Stomach (tissue), 9 donors: ENCODE measurements around the gene PRPF6. TPM values are rescaled to one million over a fixed set of nuclear protein-coding genes. Genes with fewer than 3 reads are reported as not detected.

ENCODE experiments used
- DNase-seq, 2 donors: peaks; one replicate each; pipeline versions ENCODE4 v3.0.0 to v3.0.0-alpha.2; 2013 to 2019
- H3K27ac ChIP-seq, 5 donors: fragments of 200-600 bp in 4 of 5; sonication (generic) in 4 of 5; one replicate each; pipeline ENCODE4 v1.5.1; 2013 to 2019; ENCODE audit warnings: mild to moderate bottlenecking in 1 of 5, moderate library complexity in 1 of 5
- H3K27me3 ChIP-seq, 3 donors: fragments of 200-600 bp; sonication (generic); one replicate each; pipeline ENCODE4 v1.5.1; 2017 to 2019; ENCODE audit warnings: mixed run types in 1 of 3
- H3K36me3 ChIP-seq, 4 donors: fragments of 200-600 bp; sonication (generic); 1 replicate in 3 of 4; 2 replicates in 1 of 4; pipeline ENCODE4 v1.5.1; 2016 to 2019
- H3K4me1 ChIP-seq, 4 donors: fragments of 200-600 bp; sonication (generic); one replicate each; pipeline ENCODE4 v1.5.1; 2016 to 2019
- H3K4me3 ChIP-seq, 4 donors: fragments of 200-600 bp; sonication (generic) in 3 of 4; one replicate each; pipeline ENCODE4 v1.5.1; 2016 to 2019; ENCODE audit warnings: mild to moderate bottlenecking in 1 of 4
- H3K9me3 ChIP-seq, 4 donors: fragments of 200-600 bp; sonication (generic); one replicate each; pipeline ENCODE4 v1.5.1; 2016 to 2019
- EP300 ChIP-seq: sonication (generic); formaldehyde crosslinking; IDR thresholded peaks from one replicate; pipeline ENCODE4 v1.6.1; 2017; ENCODE audit warnings: antibody characterized with exemption
- POLR2A ChIP-seq, 4 donors: fragments of 450-650 bp; IDR thresholded peaks; one replicate each; pipeline ENCODE4 v1.6.1; 2016; ENCODE audit warnings: antibody characterized with exemption in 4 of 4, control low read depth in 2 of 4, mild to moderate bottlenecking in 1 of 4, moderate library complexity in 1 of 4
- POLR2AphosphoS5 ChIP-seq, 3 donors: sonication (generic); formaldehyde crosslinking; IDR thresholded peaks; one replicate each; pipeline ENCODE4 v1.6.1; 2016; ENCODE audit warnings: antibody characterized with exemption in 3 of 3
- WGBS, 5 donors: extraction: QIAGEN DNeasy Blood & Tissue Kit in 3 of 5; methylation state at CpG; one replicate each; pipeline versions ENCODE4 v1.1.5 to v1.1.7; 2013 to 2018; 5-methylcytosine and 5-hydroxymethylcytosine counted together
- intact Hi-C: fragments of 100-400 bp; cut with DNase I; formaldehyde crosslinking; loops from one replicate; pipeline ENCODE4 v1.15.1; 2023; ENCODE audit warnings: low total_unique reads
- polyA plus RNA-seq, 3 donors: library from polyadenylated mRNA; stranded (reverse); fragments of 200-250 nt; gene quantifications; one replicate each; pipeline ENCODE4 v1.2.3, GENCODE V29; 2013
- total RNA-seq, 5 donors: library from RNA; depleted of rRNA; stranded (reverse); fragments of >200 nt; gene quantifications; one replicate each; pipeline versions ENCODE4 v1.1.0 to v1.2.3, GENCODE V29; 2014 to 2016
- TF ChIP-seq, protein P1 (sequence below), 7 experiments: fragments of 450-650 bp in 4 of 7; fragments of 200-600 bp in 3 of 7; sonication (generic) in 3 of 7; IDR thresholded peaks; one replicate each; pipeline ENCODE4 v1.5.1; 2016 to 2019; ENCODE audit warnings: antibody characterized with exemption in 7 of 7, control low read depth in 2 of 7, mild to moderate bottlenecking in 1 of 7
- donor health status: healthy with polysubstance abuse.
- donor health status: Bipolar disorder and iron deficiency.
- donor health status: healthy.

PRPF6 gene
- total and polyA plus RNA-seq, 8 donors = 27.0 to 67.4 (median 39.6) TPM

GRCh38 chr20:64042054-64042781, 61.3 kb downstream of the PRPF6 start:
- Histone ChIP-seq H3K9me3 (no peaks in the 10 kb centered on the region), H3K4me1 (peaks cover 32 to 52% (median 45%) of the 10 kb centered on the region in 4 donors), H3K27me3 (peaks cover 13 to 99% (median 75%) of the 10 kb centered on the region in 3 donors), H3K36me3 (no peaks in the 10 kb centered on the region), H3K4me3 (peak overlapping the region; percentile 37 to 50 (median 40)), H3K27ac (peak overlapping the region in 4 of 5 donors; percentile 45 to 77 (median 58))
- TF ChIP-seq POLR2AphosphoS5 (IDR thresholded peaks at IDR 0.05) (no peak), POLR2A (IDR thresholded peaks at IDR 0.05) (no peak), EP300 (no peak)
- TF ChIP-seq, protein P1, sequence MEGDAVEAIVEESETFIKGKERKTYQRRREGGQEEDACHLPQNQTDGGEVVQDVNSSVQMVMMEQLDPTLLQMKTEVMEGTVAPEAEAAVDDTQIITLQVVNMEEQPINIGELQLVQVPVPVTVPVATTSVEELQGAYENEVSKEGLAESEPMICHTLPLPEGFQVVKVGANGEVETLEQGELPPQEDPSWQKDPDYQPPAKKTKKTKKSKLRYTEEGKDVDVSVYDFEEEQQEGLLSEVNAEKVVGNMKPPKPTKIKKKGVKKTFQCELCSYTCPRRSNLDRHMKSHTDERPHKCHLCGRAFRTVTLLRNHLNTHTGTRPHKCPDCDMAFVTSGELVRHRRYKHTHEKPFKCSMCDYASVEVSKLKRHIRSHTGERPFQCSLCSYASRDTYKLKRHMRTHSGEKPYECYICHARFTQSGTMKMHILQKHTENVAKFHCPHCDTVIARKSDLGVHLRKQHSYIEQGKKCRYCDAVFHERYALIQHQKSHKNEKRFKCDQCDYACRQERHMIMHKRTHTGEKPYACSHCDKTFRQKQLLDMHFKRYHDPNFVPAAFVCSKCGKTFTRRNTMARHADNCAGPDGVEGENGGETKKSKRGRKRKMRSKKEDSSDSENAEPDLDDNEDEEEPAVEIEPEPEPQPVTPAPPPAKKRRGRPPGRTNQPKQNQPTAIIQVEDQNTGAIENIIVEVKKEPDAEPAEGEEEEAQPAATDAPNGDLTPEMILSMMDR (IDR thresholded peaks at IDR 0.05) = no peak
- intact Hi-C loops = no loop called here
- peak in 1 of 2 donors; percentile 57 for DNase-seq
- 1 to 5% (median 3%) methylated on average over 8 to 55 of the region's 55 CpGs for WGBS, 5 donors

DNA sequence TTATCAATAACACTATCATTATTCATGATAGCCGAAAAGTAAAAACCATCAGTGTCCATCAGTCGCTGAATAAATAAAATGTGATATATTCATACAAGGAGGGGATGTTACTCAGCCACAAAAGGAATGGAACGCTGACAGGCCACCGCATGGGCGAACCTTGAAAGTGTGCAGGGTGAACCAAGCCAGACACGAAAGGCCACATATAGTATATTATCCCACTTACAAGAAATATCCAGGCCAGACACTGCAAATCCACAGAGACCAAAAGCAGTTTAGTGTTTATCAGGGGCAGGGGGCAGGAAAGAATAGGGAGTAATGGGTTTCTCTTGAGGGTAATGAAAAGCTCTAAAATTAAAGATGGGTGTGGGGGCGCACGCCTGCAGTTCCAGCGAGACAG, 62.8 kb downstream of the PRPF6 start:
- DNase-seq = no peak
- intact Hi-C loops = no loop called here
- TF ChIP-seq POLR2AphosphoS5 (IDR thresholded peaks at IDR 0.05) (no peak), POLR2A (IDR thresholded peaks at IDR 0.05) (no peak), EP300 (no peak)
- TF ChIP-seq, protein P1 (IDR thresholded peaks at IDR 0.05) = no peak
- H3K36me3 ChIP-seq = no peaks in the 10 kb centered on the region
- peaks cover 26 to 44% (median 41%) of the 10 kb centered on the region in 4 donors for H3K4me1 ChIP-seq
- no peak overlapping the region for H3K27ac ChIP-seq
- 79 to 84% (median 81%) methylated on average over 9 of the region's 9 CpGs for WGBS, 5 donors
- H3K9me3 ChIP-seq = no peaks in the 10 kb centered on the region
- H3K4me3 ChIP-seq = no peak overlapping the region
- H3K27me3 ChIP-seq = peaks cover 20 to 99% (median 75%) of the 10 kb centered on the region in 3 donors

DNA sequence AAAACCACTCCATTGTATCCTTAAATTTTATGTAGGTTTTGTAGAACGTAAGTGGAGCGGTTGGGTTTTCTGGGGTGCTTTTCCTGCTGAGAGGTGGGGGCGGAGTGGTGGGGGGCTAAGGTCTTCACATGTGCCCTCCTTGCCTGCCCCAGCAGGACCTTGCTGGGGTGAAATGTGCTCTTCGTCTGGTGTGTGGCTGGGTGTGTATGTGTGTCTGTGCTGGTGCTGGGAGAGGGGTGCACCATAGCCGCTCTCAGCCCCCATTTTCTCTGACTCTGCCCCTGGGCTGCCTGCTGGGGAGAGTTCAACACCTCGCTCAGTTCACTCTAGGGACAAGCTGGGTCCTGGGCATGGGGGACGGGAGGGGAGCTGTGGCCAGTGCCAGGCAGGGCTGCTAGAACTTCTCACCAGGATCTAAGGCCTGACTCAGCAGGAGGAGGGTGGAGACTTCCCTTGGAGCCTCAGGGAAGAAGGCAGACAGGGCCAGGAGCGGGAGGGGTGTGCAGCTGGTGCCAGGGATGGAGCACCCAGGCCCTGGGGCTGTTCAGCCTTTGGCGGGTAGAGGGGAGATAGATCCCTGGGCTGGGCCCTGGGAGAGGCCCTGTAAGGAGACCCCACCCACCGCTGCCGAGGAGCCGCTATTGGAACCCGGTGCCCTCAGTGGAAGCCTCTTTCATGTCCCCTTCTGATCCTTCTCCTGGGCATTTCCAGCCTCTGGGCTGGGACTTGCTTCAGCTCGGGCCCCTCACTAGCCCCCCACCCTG, 63.7 kb downstream of the PRPF6 start:
- H3K27ac ChIP-seq = peak overlapping the region in 2 of 5 donors; percentile 4 to 24
- peaks cover 21 to 41% (median 37%) of the 10 kb centered on the region in 4 donors for H3K4me1 ChIP-seq
- H3K9me3 ChIP-seq = no peaks in the 10 kb centered on the region
- intact Hi-C loops = no loop called here
- peak in 1 of 2 donors; percentile 44 for DNase-seq
- no peak overlapping the region for H3K4me3 ChIP-seq
- H3K27me3 ChIP-seq = peaks cover 23 to 99% (median 73%) of the 10 kb centered on the region in 3 donors
- no peaks in the 10 kb centered on the region for H3K36me3 ChIP-seq
- WGBS, 5 donors = 55 to 74% (median 62%) methylated on average over 8 to 14 of the region's 14 CpGs
- TF ChIP-seq, protein P1 (IDR thresholded peaks at IDR 0.05) = no peak
- TF ChIP-seq POLR2AphosphoS5 (IDR thresholded peaks at IDR 0.05) = no peak
- TF ChIP-seq EP300 = no peak
- TF ChIP-seq POLR2A (IDR thresholded peaks at IDR 0.05) = no peak

DNA sequence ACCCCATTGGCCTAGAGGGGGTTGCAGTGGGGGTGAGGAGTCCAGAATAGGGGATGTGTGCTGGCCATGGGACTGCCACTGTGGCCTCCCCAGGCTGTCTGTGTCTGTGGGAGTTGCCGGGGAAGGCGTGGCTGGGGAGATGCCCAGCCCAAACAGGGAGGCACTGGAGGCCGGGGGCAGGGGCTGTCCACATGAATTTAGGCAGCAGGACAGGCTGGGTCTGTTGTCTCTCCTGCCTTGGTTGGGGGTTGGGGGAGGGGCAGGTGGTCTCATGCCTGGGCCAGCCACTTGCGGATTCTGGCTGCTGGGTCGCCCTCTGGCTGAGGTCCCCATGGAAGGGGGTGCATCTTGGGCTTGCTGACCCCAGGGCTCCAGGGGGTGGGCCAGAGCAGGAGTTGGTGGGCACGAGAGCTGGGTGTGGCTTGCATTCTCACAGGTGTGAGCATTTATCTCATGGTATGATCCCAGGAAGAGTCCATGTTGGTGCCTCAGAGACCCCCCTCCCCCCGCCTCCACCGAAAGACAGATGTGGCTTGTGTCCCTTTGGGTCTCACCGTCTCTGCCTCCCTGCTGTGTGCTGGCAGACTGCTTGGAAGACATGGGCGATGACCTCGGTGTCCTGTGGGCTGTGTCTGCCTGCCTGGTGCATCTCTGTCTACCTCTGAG, 64.5 kb downstream of the PRPF6 start:
- TF ChIP-seq POLR2A (IDR thresholded peaks at IDR 0.05) (no peak), POLR2AphosphoS5 (IDR thresholded peaks at IDR 0.05) (no peak)
- WGBS, 5 donors = 52 to 67% (median 54%) methylated on average over 6 to 11 of the region's 11 CpGs
- intact Hi-C loops = no loop called here
- Histone ChIP-seq H3K4me3 (peak overlapping the region in 1 of 4 donors; percentile 47), H3K27ac (peak overlapping the region in 2 of 5 donors; percentile 4 to 24), H3K36me3 (no peaks in the 10 kb centered on the region), H3K4me1 (peaks cover 26 to 44% (median 36%) of the 10 kb centered on the region in 4 donors), H3K9me3 (no peaks in the 10 kb centered on the region), H3K27me3 (peaks cover 31 to 99% (median 73%) of the 10 kb centered on the region in 3 donors)
- peak in 1 of 2 donors; percentile 18 for DNase-seq
